ENCODE results near the gene ST8SIA6.
A peak's percentile ranks its signal among the peaks of the same experiment; 100 is the strongest.
"Not testable (repeated sequence)": the region's sequence is repeated elsewhere in the genome, so short reads cannot be mapped to it uniquely, and the experiment has no call there.

Gene ST8SIA6

GRCh38 chr10:17412323-17412722 lies 42.1 kb downstream of the ST8SIA6 start:
- Mint-ChIP-seq H3K27ac (no peak overlapping the region), H3K4me1 (peaks cover 67% of the 10 kb centered on the region), H3K9me3 (peaks cover 8% of the 10 kb centered on the region), H3K4me3 (no peak overlapping the region), H3K36me3 (ENCODE audit: low read depth) (peaks cover 11% of the 10 kb centered on the region), H3K27me3 (ENCODE audit: low read depth, poor library complexity) (peaks cover 5% of the 10 kb centered on the region)
- no peak for DNase-seq
- TF ChIP-seq CTCF (IDR thresholded peaks at IDR 0.05): no peak

DNA sequence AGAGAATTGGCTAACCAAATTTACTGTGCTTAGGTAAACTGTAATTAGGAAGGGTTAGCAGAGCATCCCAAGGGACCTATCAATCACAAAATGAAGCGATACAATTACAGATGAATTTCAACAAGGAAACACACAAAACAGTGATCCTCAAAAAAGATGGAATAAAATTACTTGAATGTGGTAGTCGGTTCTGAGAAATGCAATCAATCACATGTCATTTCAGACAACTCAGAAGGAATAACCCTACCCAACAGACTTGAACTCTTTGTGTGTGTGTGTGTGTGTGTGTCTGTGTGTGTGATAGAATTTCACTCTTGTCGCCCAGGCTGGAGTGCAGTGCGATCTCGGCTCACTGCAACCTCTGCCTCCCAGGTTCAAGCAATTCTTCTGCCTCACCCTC lies 43.5 kb downstream of the ST8SIA6 start:
- Mint-ChIP-seq H3K9me3 (peaks cover 10% of the 10 kb centered on the region), H3K27me3 (ENCODE audit: low read depth, poor library complexity) (no peaks in the 10 kb centered on the region), H3K27ac (no peak overlapping the region), H3K4me3 (no peak overlapping the region), H3K4me1 (peaks cover 67% of the 10 kb centered on the region), H3K36me3 (ENCODE audit: low read depth) (peaks cover 13% of the 10 kb centered on the region)
- no peak for DNase-seq
- TF ChIP-seq CTCF (IDR thresholded peaks at IDR 0.05): no peak

DNA sequence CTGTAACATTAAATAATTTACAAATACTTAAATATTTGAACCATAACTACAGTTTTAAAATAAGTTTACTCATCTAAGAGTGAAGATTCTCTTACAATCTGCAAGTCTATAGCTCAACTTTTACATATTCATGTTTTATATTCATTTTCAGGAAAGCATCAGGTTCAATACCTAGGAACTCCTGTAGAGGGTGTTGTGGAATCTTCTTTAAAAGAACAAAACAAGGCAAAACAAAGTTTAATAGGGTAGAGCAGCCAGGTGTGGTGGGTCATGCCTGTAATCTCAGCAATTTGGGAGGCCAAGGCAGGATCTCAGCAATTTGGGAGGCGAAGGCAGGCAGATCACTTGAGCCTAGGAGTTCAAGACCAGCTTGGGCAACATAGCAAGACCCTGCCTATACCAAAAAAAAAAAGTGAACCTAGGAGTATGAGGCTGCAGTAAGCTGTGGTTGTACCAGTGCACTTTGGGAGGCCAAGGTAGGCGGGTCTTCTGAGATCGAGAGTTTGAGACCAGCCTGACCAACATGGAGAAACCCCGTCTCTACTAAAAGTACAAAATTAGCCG lies 45.1 kb downstream of the ST8SIA6 start:
- peak; percentile 10 for TF ChIP-seq CTCF (IDR thresholded peaks at IDR 0.05)
- H3K27me3 Mint-ChIP-seq (ENCODE audit: low read depth, poor library complexity): no peaks in the 10 kb centered on the region
- peaks cover 19% of the 10 kb centered on the region for H3K36me3 Mint-ChIP-seq (ENCODE audit: low read depth)
- H3K4me1 Mint-ChIP-seq: peaks cover 60% of the 10 kb centered on the region
- DNase-seq: no peak
- H3K9me3 Mint-ChIP-seq: peaks cover 15% of the 10 kb centered on the region
- no peak overlapping the region for H3K4me3 Mint-ChIP-seq
- no peak overlapping the region for H3K27ac Mint-ChIP-seq

DNA sequence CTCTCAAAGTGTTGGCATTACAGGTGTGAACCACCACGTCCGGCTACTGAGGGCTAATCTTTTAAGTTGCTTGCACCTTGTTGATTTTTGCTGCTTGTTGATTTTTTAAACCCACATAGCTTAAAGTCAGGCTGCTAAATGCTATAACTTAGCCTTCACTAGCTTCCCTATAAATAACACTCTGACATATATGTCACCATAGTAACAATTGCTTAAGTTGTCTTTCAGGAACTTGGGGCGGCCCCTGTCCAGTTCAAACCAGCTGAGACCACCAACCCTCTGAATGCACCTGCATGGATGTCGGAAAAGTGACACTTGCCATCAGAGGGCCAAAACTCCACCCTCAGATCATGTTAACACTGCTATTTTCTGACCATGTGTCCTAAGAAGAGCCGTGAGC lies 47.3 kb downstream of the ST8SIA6 start:
- no peaks in the 10 kb centered on the region for H3K27me3 Mint-ChIP-seq (ENCODE audit: low read depth, poor library complexity)
- H3K27ac Mint-ChIP-seq: peak overlapping the region; percentile 19
- peaks cover 25% of the 10 kb centered on the region for H3K9me3 Mint-ChIP-seq
- H3K36me3 Mint-ChIP-seq (ENCODE audit: low read depth): peaks cover 32% of the 10 kb centered on the region
- no peak for TF ChIP-seq CTCF (IDR thresholded peaks at IDR 0.05)
- H3K4me3 Mint-ChIP-seq: no peak overlapping the region
- DNase-seq: no peak
- peaks cover 52% of the 10 kb centered on the region for H3K4me1 Mint-ChIP-seq

DNA sequence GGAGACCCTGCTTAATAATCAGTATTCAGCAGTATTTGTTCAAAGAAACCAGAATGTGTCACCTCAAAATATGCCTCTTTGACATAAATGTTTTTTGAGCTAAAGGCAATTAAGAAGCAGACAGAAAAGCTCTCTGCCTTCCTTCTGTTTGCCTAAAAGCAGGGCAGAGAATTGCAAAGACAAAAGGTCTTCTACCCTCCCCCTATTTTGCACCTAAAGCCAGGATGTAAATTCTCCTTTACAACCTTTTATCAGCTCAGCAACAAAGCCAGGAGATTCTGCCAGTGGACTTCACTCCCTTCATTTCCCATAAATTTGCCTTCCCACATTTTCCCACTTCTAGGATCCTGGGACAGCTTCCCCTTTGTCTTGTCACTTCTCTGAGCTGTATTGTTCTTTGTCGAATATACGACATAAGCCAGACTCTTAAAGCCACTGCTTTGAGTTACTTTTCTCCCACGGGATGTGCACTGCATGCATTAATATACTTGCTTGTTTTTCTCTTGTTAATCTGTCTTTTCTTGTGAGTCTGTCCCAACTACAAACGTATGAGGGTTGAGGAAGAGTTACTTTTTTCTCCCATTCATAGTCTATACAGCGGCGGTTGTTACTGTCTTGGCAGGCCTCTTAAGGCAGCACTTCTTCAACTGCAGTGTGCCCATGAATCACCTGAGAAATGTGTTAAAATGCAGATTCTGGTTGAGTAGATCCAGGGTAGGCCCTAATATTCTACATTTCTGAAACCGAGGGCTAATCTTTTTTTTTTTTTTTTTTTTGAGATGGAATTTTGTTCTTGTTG lies 48.2 kb downstream of the ST8SIA6 start:
- H3K9me3 Mint-ChIP-seq: peaks cover 32% of the 10 kb centered on the region
- H3K27me3 Mint-ChIP-seq (ENCODE audit: low read depth, poor library complexity): no peaks in the 10 kb centered on the region
- H3K27ac Mint-ChIP-seq: peak overlapping the region; percentile 94
- no peak for TF ChIP-seq CTCF (IDR thresholded peaks at IDR 0.05)
- DNase-seq: no peak
- H3K4me3 Mint-ChIP-seq: peak overlapping the region; percentile 2
- peaks cover 45% of the 10 kb centered on the region for H3K4me1 Mint-ChIP-seq
- H3K36me3 Mint-ChIP-seq (ENCODE audit: low read depth): peaks cover 39% of the 10 kb centered on the region

GRCh38 chr10:17403161-17403560 lies 51.2 kb downstream of the ST8SIA6 start:
- Mint-ChIP-seq H3K4me1 (peaks cover 30% of the 10 kb centered on the region), H3K27me3 (ENCODE audit: low read depth, poor library complexity) (peaks cover 3% of the 10 kb centered on the region), H3K27ac (no peak overlapping the region), H3K36me3 (ENCODE audit: low read depth) (peaks cover 45% of the 10 kb centered on the region), H3K4me3 (no peak overlapping the region), H3K9me3 (peaks cover 41% of the 10 kb centered on the region)
- DNase-seq: no peak
- TF ChIP-seq CTCF (IDR thresholded peaks at IDR 0.05): no peak

DNA sequence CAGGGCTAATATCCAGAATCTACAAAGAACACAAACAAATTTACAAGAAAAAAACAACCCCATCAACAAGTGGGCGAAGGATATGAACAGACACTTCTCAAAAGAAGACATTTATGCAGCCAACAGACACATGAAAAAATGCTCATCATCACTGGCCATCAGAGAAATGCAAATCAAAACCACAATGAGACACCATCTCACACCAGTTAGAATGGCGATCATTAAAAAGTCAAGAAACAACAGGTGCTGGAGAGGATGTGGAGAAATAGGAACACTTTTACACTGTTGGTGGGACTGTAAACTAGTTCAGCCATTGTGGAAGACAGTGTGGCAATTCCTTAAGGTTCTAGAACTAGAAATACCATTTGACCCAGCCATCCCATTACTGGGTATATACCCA lies 52.4 kb downstream of the ST8SIA6 start:
- not testable (repeated sequence) for H3K27me3 Mint-ChIP-seq (ENCODE audit: low read depth, poor library complexity); H3K27ac Mint-ChIP-seq; H3K4me3 Mint-ChIP-seq; DNase-seq
- peaks cover 20% of the 10 kb centered on the region for H3K4me1 Mint-ChIP-seq
- peaks cover 34% of the 10 kb centered on the region for H3K36me3 Mint-ChIP-seq (ENCODE audit: low read depth)
- peaks cover 33% of the 10 kb centered on the region for H3K9me3 Mint-ChIP-seq

Measured in nephron progenitor cell (in vitro differentiated cells).